Neural cell (in vitro differentiated cells): Measurements from ENCODE around the gene SAMD4B. TPM values are rescaled to one million over a fixed set of nuclear protein-coding genes. Genes with fewer than 3 reads are reported as not detected.

ENCODE experiments used
- H2AFZ ChIP-seq: fragments of 200-600, 300-800 bp; sonication (generic), shearing (Covaris generic); 2 replicates; pipeline ENCODE4 v1.6.0; 2014; ENCODE audit warnings: low read depth, mild to moderate bottlenecking, antibody characterized with exemption, low read length, moderate library complexity
- H3F3A ChIP-seq: fragments of 200-600 bp; shearing (Covaris generic); 2 replicates; pipeline ENCODE4 v1.6.1; 2016; ENCODE audit warnings: mild to moderate bottlenecking, moderate library complexity, mixed read lengths, antibody characterized with exemption, low read length; ENCODE audit not compliant: insufficient read depth, poor library complexity, severe bottlenecking
- H3K27ac ChIP-seq: fragments of 200-600, 300-800 bp; sonication (generic), shearing (Covaris generic); 2 replicates; pipeline ENCODE4 v1.5.1; 2014; ENCODE audit warnings: mild to moderate bottlenecking, low read length, moderate library complexity
- H3K27me3 ChIP-seq: fragments of 300-800, 200-600 bp; sonication (generic), shearing (Covaris generic); 2 replicates; pipeline ENCODE4 v1.6.0; 2014; ENCODE audit warnings: mild to moderate bottlenecking, low read depth, low read length, moderate library complexity; ENCODE audit not compliant: insufficient read depth
- H3K36me3 ChIP-seq: fragments of 300-800, 200-600 bp; sonication (generic), shearing (Covaris generic); 2 replicates; pipeline ENCODE4 v1.5.1; 2014; ENCODE audit warnings: mild to moderate bottlenecking, antibody characterized with exemption, low read length, moderate library complexity; ENCODE audit not compliant: insufficient read depth
- H3K4me2 ChIP-seq: fragments of 300-800, 200-600 bp; sonication (generic), shearing (Covaris generic); 2 replicates; pipeline ENCODE4 v1.6.0; 2014; ENCODE audit warnings: mild to moderate bottlenecking, low read length
- H3K4me3 ChIP-seq: fragments of 300-800, 200-600 bp; sonication (generic), shearing (Covaris generic); 2 replicates; pipeline ENCODE4 v1.5.1; 2014; ENCODE audit warnings: mild to moderate bottlenecking, low read length, moderate library complexity
- H3K79me2 ChIP-seq: fragments of 200-600 bp; shearing (Covaris generic); replicated peaks from 2 replicates; pipeline ENCODE4 v1.6.0; 2014; ENCODE audit warnings: mild to moderate bottlenecking, low read length, moderate library complexity; ENCODE audit not compliant: insufficient read depth
- H3K9ac ChIP-seq: fragments of 300-800, 200-600 bp; sonication (generic), shearing (Covaris generic); 2 replicates; pipeline ENCODE4 v1.6.1; 2016; ENCODE audit warnings: mild to moderate bottlenecking, low read length, mixed read lengths
- H3K9me2 ChIP-seq: fragments of 200-600 bp; shearing (Covaris generic); 2 replicates; pipeline ENCODE4 v1.6.1; 2016; ENCODE audit warnings: mild to moderate bottlenecking, low read length, mixed read lengths; ENCODE audit not compliant: insufficient read depth
- H3K9me3 ChIP-seq: fragments of 200-600, 300-800 bp; sonication (generic), shearing (Covaris generic); 2 replicates; pipeline ENCODE4 v1.6.1; 2016; ENCODE audit warnings: mild to moderate bottlenecking, mixed run types, low read length, moderate library complexity, mixed read lengths
- H4K20me1 ChIP-seq: fragments of 200-600 bp; shearing (Covaris generic); 2 replicates; pipeline ENCODE4 v1.6.1; 2016; ENCODE audit warnings: mild to moderate bottlenecking, mixed run types; ENCODE audit not compliant: insufficient read depth
- EP300 ChIP-seq: fragments of 450-650 bp; conservative IDR thresholded peaks from 2 replicates; pipeline ENCODE4 v1.6.1; 2014; ENCODE audit warnings: antibody characterized with exemption, mild to moderate bottlenecking, moderate library complexity; ENCODE audit not compliant: poor library complexity, severe bottlenecking
- EZH2 ChIP-seq: fragments of 200-600, 300-800 bp; shearing (Covaris generic), sonication (generic); IDR thresholded peaks from 2 replicates; pipeline ENCODE4 v1.6.1; 2014; ENCODE audit warnings: antibody characterized with exemption, low read length, borderline replicate concordance, mild to moderate bottlenecking; ENCODE audit not compliant: insufficient read depth, poor library complexity, severe bottlenecking
- MXI1 ChIP-seq: fragments of 450-650 bp; conservative IDR thresholded peaks from 2 replicates; pipeline ENCODE4 v1.6.1; 2014; ENCODE audit warnings: antibody characterized with exemption, mild to moderate bottlenecking; ENCODE audit not compliant: poor library complexity, severe bottlenecking
- POLR2AphosphoS5 ChIP-seq: IDR thresholded peaks from 2 replicates; pipeline ENCODE4 v1.6.1; 2012
- RAD21 ChIP-seq: fragments of 450-650 bp; conservative IDR thresholded peaks from 2 replicates; pipeline ENCODE4 v1.6.1; 2014; ENCODE audit warnings: antibody characterized with exemption, mild to moderate bottlenecking, moderate library complexity
- SMC3 ChIP-seq: fragments of 450-650 bp; conservative IDR thresholded peaks from 2 replicates; pipeline ENCODE4 v1.6.1; 2014; ENCODE audit warnings: antibody characterized with exemption, mild to moderate bottlenecking, moderate library complexity; ENCODE audit not compliant: poor library complexity
- TAF1 ChIP-seq: IDR thresholded peaks from 2 replicates; pipeline ENCODE4 v1.6.1; 2012; ENCODE audit warnings: low read depth
- polyA plus RNA-seq: library from polyadenylated mRNA; depleted of rRNA; stranded (reverse); fragments of >200 nt; gene quantifications from 2 replicates; pipeline ENCODE4 v1.2.3, GENCODE V29; 2014
- TF ChIP-seq, protein P1 (sequence below): fragments of 450-650 bp; IDR thresholded peaks from 2 replicates; pipeline ENCODE4 v1.5.1; 2014; ENCODE audit warnings: antibody characterized with exemption, mild to moderate bottlenecking, moderate library complexity; ENCODE audit not compliant: poor library complexity, severe bottlenecking
- TF ChIP-seq, protein P2 (sequence below): IDR thresholded peaks from 2 replicates; pipeline ENCODE4 v1.6.1; 2012; ENCODE audit warnings: borderline replicate concordance

SAMD4B gene
- polyA plus RNA-seq, 1 donor from 2014 or later, result 19.3 TPM

DNA sequence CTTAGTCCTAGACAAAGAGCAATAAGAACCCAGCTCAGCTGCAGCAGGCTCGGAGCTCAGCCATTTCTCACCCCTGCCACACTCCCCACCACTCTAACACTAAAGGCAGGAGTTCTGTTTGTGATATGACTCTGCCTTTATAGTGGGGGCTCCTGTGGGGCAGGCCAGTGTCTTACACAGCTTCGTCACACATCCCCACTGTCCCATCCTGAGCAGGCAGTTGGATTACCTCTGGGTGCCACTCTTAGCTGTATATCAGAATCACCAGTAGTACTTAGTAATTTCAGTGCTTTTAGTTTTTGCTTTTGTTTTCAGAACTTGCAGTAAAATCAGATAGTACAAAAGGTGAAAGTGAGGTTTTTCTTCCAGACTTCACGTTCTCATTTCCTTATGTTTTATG, 16.8 kb downstream of the SAMD4B start:
- Histone ChIP-seq H3K36me3 (peaks cover 6% of the 10 kb centered on the region), H3F3A (no peaks in the 10 kb centered on the region), H3K9me3 (no peaks in the 10 kb centered on the region), H2AFZ (no peak overlapping the region), H3K9me2 (no peaks in the 10 kb centered on the region), H4K20me1 (no peaks in the 10 kb centered on the region), H3K4me2 (no peak overlapping the region), H3K27ac (no peak overlapping the region), H3K79me2 (no peaks in the 10 kb centered on the region), H3K9ac (no peak overlapping the region), H3K27me3 (no peaks in the 10 kb centered on the region), H3K4me3 (no peak overlapping the region)
- TF ChIP-seq POLR2AphosphoS5 (no peak), SMC3 (no peak), MXI1 (no peak), EP300 (no peak), RAD21 (no peak), EZH2 (no peak), TAF1 (no peak)
- TF ChIP-seq, protein P1, sequence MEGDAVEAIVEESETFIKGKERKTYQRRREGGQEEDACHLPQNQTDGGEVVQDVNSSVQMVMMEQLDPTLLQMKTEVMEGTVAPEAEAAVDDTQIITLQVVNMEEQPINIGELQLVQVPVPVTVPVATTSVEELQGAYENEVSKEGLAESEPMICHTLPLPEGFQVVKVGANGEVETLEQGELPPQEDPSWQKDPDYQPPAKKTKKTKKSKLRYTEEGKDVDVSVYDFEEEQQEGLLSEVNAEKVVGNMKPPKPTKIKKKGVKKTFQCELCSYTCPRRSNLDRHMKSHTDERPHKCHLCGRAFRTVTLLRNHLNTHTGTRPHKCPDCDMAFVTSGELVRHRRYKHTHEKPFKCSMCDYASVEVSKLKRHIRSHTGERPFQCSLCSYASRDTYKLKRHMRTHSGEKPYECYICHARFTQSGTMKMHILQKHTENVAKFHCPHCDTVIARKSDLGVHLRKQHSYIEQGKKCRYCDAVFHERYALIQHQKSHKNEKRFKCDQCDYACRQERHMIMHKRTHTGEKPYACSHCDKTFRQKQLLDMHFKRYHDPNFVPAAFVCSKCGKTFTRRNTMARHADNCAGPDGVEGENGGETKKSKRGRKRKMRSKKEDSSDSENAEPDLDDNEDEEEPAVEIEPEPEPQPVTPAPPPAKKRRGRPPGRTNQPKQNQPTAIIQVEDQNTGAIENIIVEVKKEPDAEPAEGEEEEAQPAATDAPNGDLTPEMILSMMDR, result no peak
- TF ChIP-seq, protein P2, sequence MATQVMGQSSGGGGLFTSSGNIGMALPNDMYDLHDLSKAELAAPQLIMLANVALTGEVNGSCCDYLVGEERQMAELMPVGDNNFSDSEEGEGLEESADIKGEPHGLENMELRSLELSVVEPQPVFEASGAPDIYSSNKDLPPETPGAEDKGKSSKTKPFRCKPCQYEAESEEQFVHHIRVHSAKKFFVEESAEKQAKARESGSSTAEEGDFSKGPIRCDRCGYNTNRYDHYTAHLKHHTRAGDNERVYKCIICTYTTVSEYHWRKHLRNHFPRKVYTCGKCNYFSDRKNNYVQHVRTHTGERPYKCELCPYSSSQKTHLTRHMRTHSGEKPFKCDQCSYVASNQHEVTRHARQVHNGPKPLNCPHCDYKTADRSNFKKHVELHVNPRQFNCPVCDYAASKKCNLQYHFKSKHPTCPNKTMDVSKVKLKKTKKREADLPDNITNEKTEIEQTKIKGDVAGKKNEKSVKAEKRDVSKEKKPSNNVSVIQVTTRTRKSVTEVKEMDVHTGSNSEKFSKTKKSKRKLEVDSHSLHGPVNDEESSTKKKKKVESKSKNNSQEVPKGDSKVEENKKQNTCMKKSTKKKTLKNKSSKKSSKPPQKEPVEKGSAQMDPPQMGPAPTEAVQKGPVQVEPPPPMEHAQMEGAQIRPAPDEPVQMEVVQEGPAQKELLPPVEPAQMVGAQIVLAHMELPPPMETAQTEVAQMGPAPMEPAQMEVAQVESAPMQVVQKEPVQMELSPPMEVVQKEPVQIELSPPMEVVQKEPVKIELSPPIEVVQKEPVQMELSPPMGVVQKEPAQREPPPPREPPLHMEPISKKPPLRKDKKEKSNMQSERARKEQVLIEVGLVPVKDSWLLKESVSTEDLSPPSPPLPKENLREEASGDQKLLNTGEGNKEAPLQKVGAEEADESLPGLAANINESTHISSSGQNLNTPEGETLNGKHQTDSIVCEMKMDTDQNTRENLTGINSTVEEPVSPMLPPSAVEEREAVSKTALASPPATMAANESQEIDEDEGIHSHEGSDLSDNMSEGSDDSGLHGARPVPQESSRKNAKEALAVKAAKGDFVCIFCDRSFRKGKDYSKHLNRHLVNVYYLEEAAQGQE, result no peak

DNA sequence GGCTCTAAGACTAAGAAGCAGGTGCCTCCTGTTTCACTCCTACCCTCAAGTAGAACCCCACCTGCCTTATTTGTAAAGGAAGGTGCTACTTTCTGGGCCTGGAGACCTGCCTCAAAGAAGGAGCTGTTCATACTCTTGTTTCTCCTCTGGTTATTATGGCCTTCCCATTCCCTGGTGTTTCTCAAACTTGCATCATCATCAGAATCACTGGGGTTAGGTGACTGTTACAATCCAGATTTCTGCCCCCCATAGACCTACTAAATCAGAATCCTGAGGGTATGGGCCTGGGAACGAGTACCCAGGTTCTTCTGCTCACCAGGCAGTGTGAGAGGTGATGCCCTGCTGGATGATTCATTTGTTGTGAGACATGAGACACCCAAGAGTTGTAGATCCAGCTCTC, 18.4 kb downstream of the SAMD4B start:
- H3K4me2 ChIP-seq, result no peak overlapping the region
- peaks cover 6% of the 10 kb centered on the region for H3K36me3 ChIP-seq
- no peaks in the 10 kb centered on the region for H3K27me3 ChIP-seq
- no peaks in the 10 kb centered on the region for H4K20me1 ChIP-seq
- H3K27ac ChIP-seq, result no peak overlapping the region
- no peaks in the 10 kb centered on the region for H3F3A ChIP-seq
- no peak overlapping the region for H3K9ac ChIP-seq
- no peak for TF ChIP-seq MXI1
- TF ChIP-seq, protein P2, result no peak
- no peak for TF ChIP-seq SMC3
- TF ChIP-seq, protein P1, result no peak
- no peak for TF ChIP-seq EP300
- TF ChIP-seq EZH2, result no peak
- no peak for TF ChIP-seq TAF1
- no peak for TF ChIP-seq POLR2AphosphoS5
- TF ChIP-seq RAD21, result no peak
- no peaks in the 10 kb centered on the region for H3K79me2 ChIP-seq
- no peaks in the 10 kb centered on the region for H3K9me2 ChIP-seq
- H2AFZ ChIP-seq, result no peak overlapping the region
- no peaks in the 10 kb centered on the region for H3K9me3 ChIP-seq
- no peak overlapping the region for H3K4me3 ChIP-seq
